ENCODE data around the gene CREB3. TPM values are rescaled to one million over a fixed set of nuclear protein-coding genes. Genes with fewer than 3 reads are reported as not detected.

The CREB3 gene
- polyA plus RNA-seq, 3 donors, result 17.4 to 38.7 (median 32.2) TPM

DNA sequence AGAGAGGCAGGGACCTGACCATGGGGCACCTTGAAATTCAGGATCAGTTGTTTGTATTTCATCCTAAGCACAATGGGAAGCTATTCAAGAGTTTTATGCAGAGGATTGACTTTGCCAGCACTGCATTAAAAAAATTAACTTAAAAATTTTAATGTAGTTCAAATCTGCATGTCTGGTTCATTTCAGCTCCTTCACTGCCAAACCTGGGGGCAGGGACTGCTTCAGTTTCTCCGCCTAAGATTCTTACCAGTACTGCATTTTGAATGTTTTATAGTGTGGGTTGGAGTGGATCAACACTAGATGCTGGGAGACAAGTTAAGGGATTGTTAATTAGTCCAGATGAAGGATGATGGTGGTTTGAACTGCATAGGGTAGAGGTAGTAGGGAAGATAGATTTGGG is 37.3 kb downstream of the CREB3 start:
- Histone ChIP-seq H3K27me3 (ENCODE audit: control insufficient read depth in 2 of 2, insufficient read depth in 2 of 2, low read length in 2 of 2) (no peaks in the 10 kb centered on the region), H3K4me1 (ENCODE audit: control insufficient read depth in 1 of 2, insufficient read depth in 2 of 2, low read length in 2 of 2) (no peaks in the 10 kb centered on the region), H3K36me3 (replicated peaks in 1 of 2; ENCODE audit: control insufficient read depth in 1 of 2, insufficient read depth in 2 of 2, low read length in 2 of 2) (no peaks in the 10 kb centered on the region), H3K27ac (ENCODE audit: low read depth in 1 of 2, low read length in 2 of 2) (no peak overlapping the region), H3K4me2 (replicated peaks; ENCODE audit: extremely low read depth, low read length, poor library complexity, severe bottlenecking) (no peak overlapping the region), H2AFZ (ENCODE audit: insufficient read depth, low read depth, low read length, poor library complexity, severe bottlenecking) (no peak overlapping the region), H3K9ac (ENCODE audit: insufficient read depth, low read length, poor library complexity, severe bottlenecking) (no peak overlapping the region), H3K4me3 (replicated peaks in 1 of 3; ENCODE audit: low read depth in 2 of 3, low read length in 3 of 3) (no peak overlapping the region), H3K79me2 (ENCODE audit: insufficient read depth, low read length) (no peaks in the 10 kb centered on the region), H3K9me3 (replicated peaks in 1 of 2; ENCODE audit: control insufficient read depth in 1 of 2, insufficient read depth in 1 of 2, low read length in 2 of 2) (no peaks in the 10 kb centered on the region), H4K20me1 (ENCODE audit: insufficient read depth, low read length) (no peaks in the 10 kb centered on the region)
- H3K9me3 Mint-ChIP-seq, result no peaks in the 10 kb centered on the region
- H3K4me1 Mint-ChIP-seq, result no peaks in the 10 kb centered on the region
- no CpG with 5 or more reads among the region's 1 CpG for WGBS (ENCODE audit: insufficient coverage)
- H3K4me3 Mint-ChIP-seq, result no peak overlapping the region
- TF ChIP-seq, protein P1, sequence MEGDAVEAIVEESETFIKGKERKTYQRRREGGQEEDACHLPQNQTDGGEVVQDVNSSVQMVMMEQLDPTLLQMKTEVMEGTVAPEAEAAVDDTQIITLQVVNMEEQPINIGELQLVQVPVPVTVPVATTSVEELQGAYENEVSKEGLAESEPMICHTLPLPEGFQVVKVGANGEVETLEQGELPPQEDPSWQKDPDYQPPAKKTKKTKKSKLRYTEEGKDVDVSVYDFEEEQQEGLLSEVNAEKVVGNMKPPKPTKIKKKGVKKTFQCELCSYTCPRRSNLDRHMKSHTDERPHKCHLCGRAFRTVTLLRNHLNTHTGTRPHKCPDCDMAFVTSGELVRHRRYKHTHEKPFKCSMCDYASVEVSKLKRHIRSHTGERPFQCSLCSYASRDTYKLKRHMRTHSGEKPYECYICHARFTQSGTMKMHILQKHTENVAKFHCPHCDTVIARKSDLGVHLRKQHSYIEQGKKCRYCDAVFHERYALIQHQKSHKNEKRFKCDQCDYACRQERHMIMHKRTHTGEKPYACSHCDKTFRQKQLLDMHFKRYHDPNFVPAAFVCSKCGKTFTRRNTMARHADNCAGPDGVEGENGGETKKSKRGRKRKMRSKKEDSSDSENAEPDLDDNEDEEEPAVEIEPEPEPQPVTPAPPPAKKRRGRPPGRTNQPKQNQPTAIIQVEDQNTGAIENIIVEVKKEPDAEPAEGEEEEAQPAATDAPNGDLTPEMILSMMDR (IDR thresholded peaks at IDR 0.05), result no peak
- no peak overlapping the region for H3K27ac Mint-ChIP-seq
- peaks cover 0 to 2% (median 0%) of the 10 kb centered on the region in 3 donors for H3K27me3 Mint-ChIP-seq (ENCODE audit: low read depth in 3 of 3)
- intact Hi-C loops (cut with micrococcal nuclease), result no loop called here
- H3K36me3 Mint-ChIP-seq, result no peaks in the 10 kb centered on the region
- no peak for DNase-seq

DNA sequence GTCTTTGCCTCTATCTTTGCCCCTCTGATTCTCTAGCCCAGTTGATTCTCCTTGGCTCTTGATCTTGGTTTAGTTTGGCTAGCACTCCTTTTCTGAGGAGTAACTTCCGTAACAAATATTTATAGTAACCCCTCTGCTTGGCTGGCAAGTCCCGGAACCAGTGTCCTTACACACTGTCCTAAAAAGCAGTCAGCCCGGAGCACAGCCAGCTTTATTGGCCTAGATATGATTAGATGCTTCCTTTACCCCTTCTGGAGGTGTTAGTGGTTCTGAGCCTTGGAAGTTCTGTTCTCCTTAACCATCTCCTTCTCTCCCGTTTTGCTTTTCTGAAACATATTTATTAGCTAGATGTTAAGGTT is 38.6 kb downstream of the CREB3 start:
- no peak overlapping the region for H3K4me2 ChIP-seq (replicated peaks; ENCODE audit: extremely low read depth, low read length, poor library complexity, severe bottlenecking)
- TF ChIP-seq, protein P1 (IDR thresholded peaks at IDR 0.05), result no peak
- peaks cover 0 to 2% (median 0%) of the 10 kb centered on the region in 3 donors for H3K27me3 Mint-ChIP-seq (ENCODE audit: low read depth in 3 of 3)
- H2AFZ ChIP-seq (ENCODE audit: insufficient read depth, low read depth, low read length, poor library complexity, severe bottlenecking), result peak overlapping the region; percentile 32
- H3K4me1 ChIP-seq (ENCODE audit: control insufficient read depth in 1 of 2, insufficient read depth in 2 of 2, low read length in 2 of 2), result peaks cover 11 to 12% of the 10 kb centered on the region in 2 donors
- H3K4me1 Mint-ChIP-seq, result peaks cover 13% of the 10 kb centered on the region
- H3K79me2 ChIP-seq (ENCODE audit: insufficient read depth, low read length), result no peaks in the 10 kb centered on the region
- DNase-seq, result no peak
- no peaks in the 10 kb centered on the region for H3K36me3 ChIP-seq (replicated peaks in 1 of 2; ENCODE audit: control insufficient read depth in 1 of 2, insufficient read depth in 2 of 2, low read length in 2 of 2)
- H3K4me3 Mint-ChIP-seq, result no peak overlapping the region
- no peaks in the 10 kb centered on the region for H3K27me3 ChIP-seq (ENCODE audit: control insufficient read depth in 2 of 2, insufficient read depth in 2 of 2, low read length in 2 of 2)
- no peaks in the 10 kb centered on the region for H3K9me3 Mint-ChIP-seq
- WGBS (ENCODE audit: insufficient coverage), result 40% methylated on average over 1 of the region's 4 CpGs
- H3K27ac ChIP-seq (ENCODE audit: low read depth in 1 of 2, low read length in 2 of 2), result no peak overlapping the region
- no peak overlapping the region for H3K4me3 ChIP-seq (replicated peaks in 1 of 3; ENCODE audit: low read depth in 2 of 3, low read length in 3 of 3)
- no peaks in the 10 kb centered on the region for H4K20me1 ChIP-seq (ENCODE audit: insufficient read depth, low read length)
- no peaks in the 10 kb centered on the region for H3K9me3 ChIP-seq (replicated peaks in 1 of 2; ENCODE audit: control insufficient read depth in 1 of 2, insufficient read depth in 1 of 2, low read length in 2 of 2)
- intact Hi-C loops (cut with micrococcal nuclease), result no loop called here
- H3K9ac ChIP-seq (ENCODE audit: insufficient read depth, low read length, poor library complexity, severe bottlenecking), result no peak overlapping the region
- no peak overlapping the region for H3K27ac Mint-ChIP-seq
- H3K36me3 Mint-ChIP-seq, result no peaks in the 10 kb centered on the region
